MM.1S (cell line): Measurements from ENCODE around the gene ZNF618.

Experiments used
- DNase-seq: peaks from one replicate; pipeline ENCODE4 v3.0.0-alpha.2; 2015
- H2AFZ ChIP-seq: fragments of 300-600 bp; sonication (generic); 2 replicates; pipeline ENCODE4 v1.6.0; 2016; ENCODE audit warnings: antibody characterized with exemption, low read length
- H3F3A ChIP-seq: fragments of 300-600 bp; sonication (generic); 2 replicates; pipeline ENCODE4 v1.6.1; 2016; ENCODE audit warnings: mild to moderate bottlenecking, antibody characterized with exemption, low read length, moderate library complexity, mixed read lengths; ENCODE audit not compliant: insufficient read depth
- H3K27ac ChIP-seq: fragments of 300-600 bp; sonication (generic); 2 replicates; pipeline ENCODE4 v1.5.1; 2016; ENCODE audit warnings: mild to moderate bottlenecking, low read length
- H3K27me3 ChIP-seq: fragments of 300-600 bp; sonication (generic); replicated peaks from 2 replicates; pipeline ENCODE4 v1.6.0; 2016; ENCODE audit warnings: low read length; ENCODE audit not compliant: insufficient read depth
- H3K36me3 ChIP-seq: fragments of 300-600 bp; sonication (generic); replicated peaks from 2 replicates; pipeline ENCODE4 v1.6.1; 2016; ENCODE audit warnings: mild to moderate bottlenecking, low read length, mixed read lengths; ENCODE audit not compliant: insufficient read depth
- H3K4me1 ChIP-seq: fragments of 300-600 bp; sonication (generic); 2 replicates; pipeline ENCODE4 v1.6.1; 2016; ENCODE audit warnings: low read length, mixed read lengths
- H3K4me2 ChIP-seq: fragments of 300-600 bp; sonication (generic); 2 replicates; pipeline ENCODE4 v1.6.0; 2016; ENCODE audit warnings: low read depth, low read length
- H3K4me3 ChIP-seq: fragments of 300-600 bp; sonication (generic); 2 replicates; pipeline ENCODE4 v1.5.1; 2016; ENCODE audit warnings: low read length, mixed read lengths
- H3K79me2 ChIP-seq: fragments of 300-600 bp; sonication (generic); 2 replicates; pipeline ENCODE4 v1.6.1; 2016; ENCODE audit warnings: mixed run types, low read length, mixed read lengths
- H3K9ac ChIP-seq: fragments of 300-600 bp; sonication (generic); 2 replicates; pipeline ENCODE4 v1.6.1; 2016; ENCODE audit warnings: low read length, mixed read lengths
- H3K9me2 ChIP-seq: fragments of 300-600 bp; sonication (generic); replicated peaks from 2 replicates; pipeline ENCODE4 v1.6.1; 2016; ENCODE audit warnings: mild to moderate bottlenecking, low read length, mixed read lengths; ENCODE audit not compliant: insufficient read depth
- H3K9me3 ChIP-seq: fragments of 300-600 bp; sonication (generic); replicated peaks from 2 replicates; pipeline ENCODE4 v1.6.1; 2016; ENCODE audit warnings: mild to moderate bottlenecking, low read length, mixed read lengths; ENCODE audit not compliant: insufficient read depth
- H4K20me1 ChIP-seq: fragments of 300-600 bp; sonication (generic); 2 replicates; pipeline ENCODE4 v1.6.1; 2016; ENCODE audit warnings: mild to moderate bottlenecking, low read length, moderate library complexity, mixed read lengths; ENCODE audit not compliant: insufficient read depth
- EZH2 ChIP-seq: fragments of 300-600 bp; sonication (generic); optimal IDR thresholded peaks from 2 replicates; pipeline ENCODE3; 2017; ENCODE audit warnings: low read depth, mild to moderate bottlenecking, antibody characterized with exemption, low read length, mixed read lengths
- EZH2phosphoT487 ChIP-seq: fragments of 300-600 bp; sonication (generic); IDR thresholded peaks from 2 replicates; pipeline ENCODE4 v1.6.1; 2018; ENCODE audit warnings: antibody characterized with exemption, low read length
- TF ChIP-seq, protein P1 (sequence below): fragments of 300-600 bp; sonication (generic); IDR thresholded peaks from 2 replicates; pipeline ENCODE4 v1.5.1; 2016; ENCODE audit warnings: antibody characterized with exemption, low read length, mixed read lengths

The ZNF618 gene

GRCh38 chr9:113973226-113973625, 97.1 kb downstream of the ZNF618 start:
- no peak overlapping the region for H3K27ac ChIP-seq
- H3K9me3 ChIP-seq: no peaks in the 10 kb centered on the region
- no peak overlapping the region for H3K4me2 ChIP-seq
- H3K27me3 ChIP-seq: no peaks in the 10 kb centered on the region
- H3K4me3 ChIP-seq: no peak overlapping the region
- no peak overlapping the region for H3K9ac ChIP-seq
- no peaks in the 10 kb centered on the region for H3F3A ChIP-seq
- no peaks in the 10 kb centered on the region for H3K9me2 ChIP-seq
- DNase-seq: no peak
- no peak for TF ChIP-seq EZH2
- TF ChIP-seq, protein P1, sequence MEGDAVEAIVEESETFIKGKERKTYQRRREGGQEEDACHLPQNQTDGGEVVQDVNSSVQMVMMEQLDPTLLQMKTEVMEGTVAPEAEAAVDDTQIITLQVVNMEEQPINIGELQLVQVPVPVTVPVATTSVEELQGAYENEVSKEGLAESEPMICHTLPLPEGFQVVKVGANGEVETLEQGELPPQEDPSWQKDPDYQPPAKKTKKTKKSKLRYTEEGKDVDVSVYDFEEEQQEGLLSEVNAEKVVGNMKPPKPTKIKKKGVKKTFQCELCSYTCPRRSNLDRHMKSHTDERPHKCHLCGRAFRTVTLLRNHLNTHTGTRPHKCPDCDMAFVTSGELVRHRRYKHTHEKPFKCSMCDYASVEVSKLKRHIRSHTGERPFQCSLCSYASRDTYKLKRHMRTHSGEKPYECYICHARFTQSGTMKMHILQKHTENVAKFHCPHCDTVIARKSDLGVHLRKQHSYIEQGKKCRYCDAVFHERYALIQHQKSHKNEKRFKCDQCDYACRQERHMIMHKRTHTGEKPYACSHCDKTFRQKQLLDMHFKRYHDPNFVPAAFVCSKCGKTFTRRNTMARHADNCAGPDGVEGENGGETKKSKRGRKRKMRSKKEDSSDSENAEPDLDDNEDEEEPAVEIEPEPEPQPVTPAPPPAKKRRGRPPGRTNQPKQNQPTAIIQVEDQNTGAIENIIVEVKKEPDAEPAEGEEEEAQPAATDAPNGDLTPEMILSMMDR: no peak
- no peak for TF ChIP-seq EZH2phosphoT487
- no peaks in the 10 kb centered on the region for H3K36me3 ChIP-seq
- no peaks in the 10 kb centered on the region for H4K20me1 ChIP-seq
- H2AFZ ChIP-seq: no peak overlapping the region
- H3K4me1 ChIP-seq: no peaks in the 10 kb centered on the region
- H3K79me2 ChIP-seq: no peaks in the 10 kb centered on the region

- Histone ChIP-seq H3F3A (no peaks in the 10 kb centered on the region), H3K27me3 (no peaks in the 10 kb centered on the region), H2AFZ (no peak overlapping the region), H3K4me2 (no peak overlapping the region), H3K36me3 (no peaks in the 10 kb centered on the region), H3K79me2 (no peaks in the 10 kb centered on the region), H3K4me1 (no peaks in the 10 kb centered on the region), H3K9ac (no peak overlapping the region), H3K4me3 (no peak overlapping the region), H3K27ac (no peak overlapping the region), H4K20me1 (no peaks in the 10 kb centered on the region), H3K9me2 (no peaks in the 10 kb centered on the region), H3K9me3 (no peaks in the 10 kb centered on the region)
- DNase-seq: no peak
- TF ChIP-seq EZH2: no peak
- TF ChIP-seq, protein P1: no peak
Measured at GRCh38 chr9:113973963-113974413, 97.9 kb downstream of the ZNF618 start.

GRCh38 chr9:113976915-113977314, 100.8 kb downstream of the ZNF618 start:
- Histone ChIP-seq H3K79me2 (no peaks in the 10 kb centered on the region), H3K4me1 (no peaks in the 10 kb centered on the region), H3K27me3 (no peaks in the 10 kb centered on the region), H3K4me2 (no peak overlapping the region), H3K9ac (no peak overlapping the region), H3K36me3 (no peaks in the 10 kb centered on the region), H4K20me1 (no peaks in the 10 kb centered on the region), H3K27ac (no peak overlapping the region), H3K4me3 (no peak overlapping the region), H3K9me2 (no peaks in the 10 kb centered on the region), H3K9me3 (no peaks in the 10 kb centered on the region), H2AFZ (no peak overlapping the region), H3F3A (no peaks in the 10 kb centered on the region)
- TF ChIP-seq, protein P1: no peak
- TF ChIP-seq EZH2 (no peak), EZH2phosphoT487 (no peak)
- no peak for DNase-seq
